ENCODE data around the gene NPC1. TPM values are rescaled to one million over a fixed set of nuclear protein-coding genes. Genes with fewer than 3 reads are reported as not detected.
A peak's percentile ranks its signal among the peaks of the same experiment; 100 is the strongest.
"Not testable (repeated sequence)": the region's sequence is repeated elsewhere in the genome, so short reads cannot be mapped to it uniquely, and the experiment has no call there.

Gene NPC1
- total RNA-seq (ENCODE audit: insufficient read depth, low replicate concordance), result 28.6 TPM

DNA sequence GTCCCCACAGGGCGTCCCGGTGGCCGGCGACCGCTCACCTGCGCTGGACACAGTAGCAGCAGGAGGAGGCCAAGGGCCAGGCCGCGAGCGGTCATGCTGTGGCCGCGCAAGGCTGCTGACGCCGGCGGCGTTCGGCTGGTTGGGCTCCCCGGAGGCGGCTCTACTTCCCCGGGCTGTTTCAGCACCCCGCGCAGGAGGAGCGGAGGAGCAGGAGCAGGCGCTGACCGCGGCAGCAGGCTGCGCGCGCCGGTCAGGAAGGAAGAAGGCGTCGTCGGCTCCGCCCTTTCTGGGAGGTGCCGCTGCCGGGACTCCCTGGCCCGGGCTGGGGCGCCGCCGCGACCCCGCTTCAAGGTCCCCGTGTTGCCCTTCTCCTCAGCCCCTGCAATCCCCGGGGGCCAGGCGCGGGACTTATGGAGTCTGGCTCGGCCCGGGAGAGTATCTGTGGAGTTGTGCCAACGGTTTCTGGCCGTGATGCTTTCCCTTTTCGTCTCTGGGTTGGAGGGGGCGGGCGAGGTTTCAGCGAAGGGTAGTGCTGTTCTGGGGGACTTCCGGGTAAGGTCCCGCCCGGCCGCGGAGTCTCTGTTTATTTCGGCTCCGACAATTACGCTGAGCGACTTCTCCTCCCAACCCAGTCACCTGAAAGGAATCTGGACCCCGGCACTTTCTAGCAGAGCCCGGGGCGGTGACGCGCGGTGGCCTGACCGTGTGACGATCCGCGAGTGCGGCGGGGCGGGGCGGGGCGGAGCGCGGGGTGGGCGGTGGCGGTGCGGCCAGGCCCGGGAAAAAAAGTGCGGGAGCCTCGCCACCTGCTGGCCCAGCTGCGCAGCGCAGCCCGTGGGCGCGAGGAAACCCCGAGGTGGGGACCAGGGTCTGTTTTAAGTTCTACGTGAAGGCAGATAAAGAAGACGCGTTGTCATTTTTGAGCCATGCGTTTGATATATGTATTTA, at the start of gene NPC1:
NPC1 (minus strand) TSS at position 258 of the 948 bp plus-strand sequence; CDS start at position 95, 163 bp downstream.
- peak; percentile 97 for DNase-seq (ENCODE audit: low spot score)

- no peak for DNase-seq (ENCODE audit: low spot score)
Measured at GRCh38 chr18:23636071-23636399, 49.7 kb upstream of the NPC1 start.

- no peak for DNase-seq (ENCODE audit: low spot score)
Measured at GRCh38 chr18:23635283-23636070, 49.2 kb upstream of the NPC1 start.

DNA sequence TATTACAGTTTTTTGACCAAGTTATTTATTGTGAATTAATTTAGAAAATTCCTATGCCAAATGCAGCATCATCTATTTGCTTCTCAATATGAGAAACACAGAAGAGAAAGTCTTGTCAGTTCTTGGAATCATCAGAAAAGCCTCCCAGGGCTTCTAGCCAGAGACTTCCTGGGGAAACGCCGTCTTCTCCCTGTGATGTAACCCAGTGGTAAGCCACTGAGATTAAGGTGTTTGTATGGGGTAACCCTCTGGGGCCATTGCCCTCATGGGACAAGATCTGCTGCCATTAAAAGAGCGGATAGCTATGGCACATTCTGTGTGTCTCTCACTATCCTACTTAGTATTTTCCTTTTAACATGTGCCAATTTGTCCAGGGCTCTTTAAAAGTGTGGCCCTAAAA, 48.4 kb upstream of the NPC1 start:
- no peak for DNase-seq (ENCODE audit: low spot score)

DNA sequence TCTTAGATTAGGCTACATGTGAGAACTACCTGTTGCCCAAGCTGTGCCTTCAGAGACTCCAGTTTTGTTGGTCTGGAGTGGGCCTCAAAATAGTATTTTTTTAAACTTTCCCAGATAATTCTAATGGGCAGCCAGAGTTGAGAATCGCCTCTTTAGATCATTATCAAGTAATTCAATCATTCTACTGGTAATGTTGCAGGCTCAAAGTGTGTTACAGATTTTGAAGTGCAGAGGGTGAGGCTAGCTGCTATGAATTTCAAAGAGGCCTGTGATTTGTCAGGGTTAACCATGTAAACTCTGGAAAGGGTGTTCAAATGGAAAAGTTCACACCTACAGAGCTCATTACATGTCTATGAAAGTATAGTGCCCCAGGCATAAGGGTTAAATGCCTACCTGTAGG, 46.3 kb upstream of the NPC1 start:
- no peak for DNase-seq (ENCODE audit: low spot score)

DNA sequence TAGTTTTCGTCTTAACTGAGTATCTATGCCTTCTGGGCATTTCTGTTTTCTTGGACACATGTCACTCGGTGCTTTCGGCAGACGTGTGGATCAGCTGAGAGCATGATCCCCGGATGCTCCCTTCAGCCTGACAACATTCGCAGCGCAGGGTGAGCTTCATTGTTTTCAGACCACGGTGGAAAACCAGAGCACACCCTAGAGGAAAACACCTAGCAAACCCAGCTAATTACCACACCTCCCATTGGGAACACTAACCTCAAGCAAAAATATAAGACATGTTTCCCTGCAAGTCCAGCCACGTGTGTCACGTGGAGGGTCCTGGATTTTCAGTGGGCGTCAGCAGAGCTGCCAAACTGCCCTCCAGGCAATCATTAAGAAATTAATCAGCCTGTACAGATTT, 45.4 kb upstream of the NPC1 start:
- DNase-seq (ENCODE audit: low spot score), result no peak

- no peak for DNase-seq (ENCODE audit: low spot score)
Measured at GRCh38 chr18:23631312-23631711, 45.0 kb upstream of the NPC1 start.

DNA sequence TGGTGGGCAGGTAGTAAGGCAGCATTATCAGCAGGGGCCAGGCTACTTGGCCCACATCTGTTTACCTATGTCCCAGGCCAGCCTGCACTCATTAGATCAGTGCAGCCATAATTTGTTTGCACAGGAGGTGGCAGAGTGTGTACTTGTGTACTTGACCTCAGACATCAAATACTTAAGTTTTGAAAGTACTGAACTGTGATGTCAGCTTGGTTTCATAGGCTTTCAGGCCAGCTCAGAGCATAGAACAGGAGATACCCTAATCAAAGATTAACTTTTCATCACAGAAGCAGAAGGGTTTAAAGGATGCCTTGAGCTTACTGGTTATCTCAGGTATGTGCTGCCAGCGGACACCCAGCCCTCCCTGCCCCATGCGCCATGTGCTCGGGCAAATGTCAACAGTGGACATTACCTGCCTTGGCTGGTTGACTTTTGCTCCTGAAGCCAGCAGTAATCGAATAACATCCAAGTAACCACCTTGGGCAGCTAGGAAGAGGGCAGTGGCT, 43.2 kb upstream of the NPC1 start:
- DNase-seq (ENCODE audit: low spot score), result no peak

DNA sequence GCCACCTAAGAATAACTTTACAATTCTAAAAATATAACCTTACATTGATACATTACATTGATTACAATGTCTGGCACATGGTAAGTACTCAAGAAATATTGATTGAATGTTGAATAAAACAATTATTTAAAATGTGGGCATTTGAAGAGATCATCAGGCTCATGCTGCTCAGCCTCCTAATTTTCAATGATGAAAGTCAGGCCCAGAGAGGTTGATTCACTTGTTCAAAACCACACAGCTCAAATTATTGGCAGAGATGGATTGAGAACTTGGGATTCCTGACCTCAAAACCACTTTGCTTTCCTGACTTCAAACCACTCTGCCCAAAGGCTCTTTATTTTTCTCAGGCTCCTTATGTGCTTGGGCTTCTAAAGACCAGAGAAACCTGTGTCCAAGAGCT, 41.7 kb upstream of the NPC1 start:
- no peak for DNase-seq (ENCODE audit: low spot score)

DNA sequence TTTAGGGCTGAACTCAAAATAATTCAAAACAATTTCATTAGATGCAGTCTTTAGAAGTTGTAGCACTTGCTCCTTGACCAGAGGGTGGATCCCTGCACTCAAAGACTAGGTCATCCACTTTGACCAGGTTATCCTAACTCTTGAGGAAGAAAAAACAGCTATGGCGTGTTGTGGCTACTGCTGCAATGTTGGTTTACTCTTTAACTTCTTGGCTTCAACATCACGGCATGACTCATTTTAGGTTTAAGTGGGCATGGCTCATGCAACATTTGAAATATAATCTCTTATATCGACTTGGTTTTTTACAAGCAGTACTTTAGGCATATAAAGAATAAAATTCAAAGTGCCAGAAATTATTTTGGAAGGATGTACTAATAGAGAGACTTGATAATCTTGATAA, 41.0 kb upstream of the NPC1 start:
- no peak for DNase-seq (ENCODE audit: low spot score)

DNA sequence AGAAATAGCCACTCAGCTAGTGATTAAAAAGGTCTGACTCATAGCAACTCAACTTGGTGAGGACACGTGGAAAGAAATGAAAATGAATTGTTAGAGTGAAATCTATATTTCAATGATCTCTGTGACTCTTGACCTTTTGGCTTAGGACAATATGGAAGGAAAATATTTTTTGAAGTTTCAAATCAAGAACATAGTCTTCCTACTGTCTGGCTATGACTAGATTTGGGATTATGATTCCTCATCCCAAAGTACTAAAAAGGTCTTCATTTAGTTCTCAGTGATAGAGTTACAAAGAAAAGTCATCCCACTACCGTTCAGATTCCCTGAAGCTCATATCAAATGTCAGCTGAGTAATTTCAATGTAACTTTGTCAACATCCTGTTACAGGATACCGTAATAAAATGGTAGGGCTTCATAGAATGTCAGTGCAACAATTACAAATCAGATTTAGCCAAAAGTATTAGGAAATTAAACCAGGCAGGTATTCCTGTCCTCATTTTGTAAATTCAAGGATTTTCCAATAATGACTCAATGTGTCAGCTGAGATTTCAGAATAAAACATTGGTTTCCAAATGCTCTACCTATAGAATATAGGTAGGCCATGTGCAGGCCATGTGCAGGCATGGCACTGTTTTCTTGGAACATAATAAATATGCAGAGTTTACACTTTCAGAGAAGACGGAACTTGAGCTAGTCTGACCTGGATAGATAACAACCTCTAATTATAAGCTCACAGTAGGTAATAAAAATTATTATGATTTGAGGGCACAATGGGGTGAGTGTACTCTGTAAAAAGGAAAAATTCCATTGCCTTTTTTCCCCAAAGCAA, 40.4 kb upstream of the NPC1 start:
- no peak for DNase-seq (ENCODE audit: low spot score)

DNA sequence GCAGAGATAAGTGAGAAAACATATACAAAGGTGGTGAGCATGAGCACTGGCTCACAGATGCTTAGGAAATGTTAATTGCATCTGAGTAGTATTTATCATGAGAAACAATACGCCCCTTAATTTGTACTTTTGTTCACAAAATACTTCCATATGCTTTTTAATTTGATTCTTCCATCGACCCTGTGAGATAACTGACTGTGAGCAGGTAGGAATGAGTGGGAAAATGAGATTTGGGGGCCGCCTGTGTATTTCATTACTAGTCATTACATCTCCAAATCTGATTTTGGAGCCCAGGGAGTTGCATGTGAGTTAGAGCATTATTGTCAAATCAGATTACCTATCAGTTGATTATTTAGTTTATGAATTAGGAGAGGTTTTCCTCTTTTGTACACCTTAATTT, 36.7 kb upstream of the NPC1 start:
- DNase-seq (ENCODE audit: low spot score), result no peak

DNA sequence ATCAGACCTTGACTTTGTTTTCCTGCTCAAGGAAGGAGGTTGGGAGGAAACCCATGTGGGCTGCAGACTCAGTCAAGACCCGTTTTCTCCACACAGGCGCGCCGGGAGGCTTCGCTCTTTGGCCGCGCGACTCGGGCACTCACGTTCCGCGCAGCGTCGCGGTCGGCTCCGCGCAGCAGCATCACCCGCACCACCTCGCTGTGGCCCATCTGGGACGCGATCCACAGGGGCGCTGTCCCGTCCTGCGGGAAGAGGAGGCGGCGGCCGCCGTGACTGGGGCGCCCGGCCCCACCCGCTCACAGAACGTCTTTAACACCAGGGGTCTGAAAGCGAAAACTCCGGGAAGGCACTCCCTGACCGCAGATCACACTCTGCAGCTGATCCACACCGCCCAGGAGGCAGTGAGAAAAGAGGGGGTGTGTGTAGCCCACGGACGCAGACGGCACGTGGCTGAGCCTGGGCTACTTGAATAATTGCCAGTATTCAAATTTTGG, 33.1 kb upstream of the NPC1 start:
- DNase-seq (ENCODE audit: low spot score), result no peak

GRCh38 chr18:23618862-23619387, 32.6 kb upstream of the NPC1 start:
- DNase-seq (ENCODE audit: low spot score), result peak; percentile 45

DNA sequence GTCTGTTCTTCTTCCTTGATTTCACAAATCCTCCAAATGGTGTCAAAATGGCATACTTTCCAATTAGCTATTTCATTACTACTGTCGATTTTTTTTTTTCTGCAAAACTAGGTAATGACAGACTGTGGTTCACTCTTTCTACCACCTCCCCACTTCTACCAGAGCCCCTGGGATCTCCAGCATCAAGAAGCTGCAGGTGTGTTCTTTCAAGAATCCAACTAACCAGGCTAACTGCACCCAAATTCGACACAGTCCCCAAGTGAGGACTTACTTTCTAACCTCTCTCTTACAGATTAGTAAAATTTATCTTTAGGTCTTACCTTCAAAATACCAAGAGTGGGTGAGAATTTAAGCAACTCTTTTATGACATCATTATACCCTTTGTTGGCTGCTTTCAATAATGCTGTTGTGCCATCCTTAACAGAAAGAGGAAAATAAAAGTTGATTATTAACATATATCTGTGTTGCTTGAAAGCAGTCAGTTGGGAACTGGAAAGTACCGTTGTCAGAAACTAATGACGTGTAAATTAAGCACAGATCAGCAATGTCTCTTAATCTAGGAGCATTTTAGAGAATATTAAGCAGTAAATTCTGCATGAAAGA, 31.2 kb upstream of the NPC1 start:
- no peak for DNase-seq (ENCODE audit: low spot score)

GRCh38 chr18:23616258-23616657, 30.0 kb upstream of the NPC1 start:
- no peak for DNase-seq (ENCODE audit: low spot score)

- no peak for DNase-seq (ENCODE audit: low spot score)
Measured at GRCh38 chr18:23614891-23615290, 28.6 kb upstream of the NPC1 start.

DNA sequence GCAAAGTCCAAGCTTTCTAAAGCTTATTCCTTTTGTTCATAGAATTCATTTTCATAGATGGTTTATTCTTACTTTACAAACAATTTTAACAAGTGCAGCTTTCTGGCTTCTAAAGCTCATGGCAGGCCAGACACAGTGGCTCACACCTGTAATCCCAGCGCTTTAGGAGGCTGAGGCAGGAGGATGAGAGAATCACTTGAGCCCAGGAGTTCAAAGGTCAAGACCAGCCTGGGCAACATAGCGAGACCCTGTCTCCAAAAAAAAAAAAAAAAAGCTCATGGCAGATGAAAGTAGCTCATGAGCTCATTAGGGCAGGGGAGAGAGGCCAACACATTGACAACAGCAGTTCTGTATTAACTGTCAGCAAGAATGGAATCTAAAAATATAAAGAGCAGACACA, 28.1 kb upstream of the NPC1 start:
- no peak for DNase-seq (ENCODE audit: low spot score)

- DNase-seq (ENCODE audit: low spot score), result not testable (repeated sequence)
Measured at GRCh38 chr18:23613091-23613475, 26.8 kb upstream of the NPC1 start.

- no peak for DNase-seq (ENCODE audit: low spot score)
Measured at GRCh38 chr18:23612434-23613090, 26.3 kb upstream of the NPC1 start.
